Measurements from ENCODE around the gene RAB10. TPM values are rescaled to one million over a fixed set of nuclear protein-coding genes. Genes with fewer than 3 reads are reported as not detected.

Gene RAB10
- total RNA-seq, 1 experiment from 2014 or later, result 130 TPM

GRCh38 chr2:26067186-26067974 lies 33.5 kb downstream of the RAB10 start:
- H2BK120ac ChIP-seq (ENCODE audit: low read depth, low read length, poor library complexity, severe bottlenecking), result no peak overlapping the region
- no peaks in the 10 kb centered on the region for H3K9me3 ChIP-seq (ENCODE audit: control insufficient read depth, low read depth, low read length)
- Mint-ChIP-seq H3K27ac (peak overlapping the region in 2 of 3 experiments; percentile 72 to 97; a peak in 4 of 7 replicates), H3K36me3 (ENCODE audit: insufficient read depth in 1 of 3, low read depth in 3 of 3) (peaks cover 0 to 17% (median 16%) of the 10 kb centered on the region in 3 experiments; a peak in 6 of 7 replicates), H3K4me3 (no peak overlapping the region), H3K27me3 (ENCODE audit: low read depth) (no peaks in the 10 kb centered on the region), H3K9me3 (no peaks in the 10 kb centered on the region), H3K4me1 (peaks cover 39 to 43% of the 10 kb centered on the region in 2 experiments)
- H2AFZ ChIP-seq (ENCODE audit: low read length), result no peak overlapping the region
- no peaks in the 10 kb centered on the region for H3K27me3 ChIP-seq (ENCODE audit: insufficient read depth, low read length)
- H4K5ac ChIP-seq (ENCODE audit: insufficient read length, low read depth, low read length), result no peak overlapping the region
- no peak overlapping the region for H3K4ac ChIP-seq (ENCODE audit: low read depth, low read length)
- no peaks in the 10 kb centered on the region for H4K20me1 ChIP-seq (ENCODE audit: control insufficient read depth, insufficient read depth, insufficient read length)
- no CpG with 5 or more reads among the region's 1 CpG for WGBS (ENCODE audit: extremely low coverage, insufficient read length, low lambda C conversion rate)
- no peak overlapping the region for H3K18ac ChIP-seq (ENCODE audit: insufficient read length, low read depth, low read length)
- H3K56ac ChIP-seq (ENCODE audit: insufficient read length, low read depth, low read length), result no peak overlapping the region
- H3K14ac ChIP-seq (ENCODE audit: insufficient read depth, low read length), result no peak overlapping the region
- no peak overlapping the region for H4K8ac ChIP-seq (replicated peaks; ENCODE audit: insufficient read length, low read depth, low read length)
- H2AK5ac ChIP-seq (ENCODE audit: insufficient read length, low read length), result no peak overlapping the region
- no peak overlapping the region for H3T11ph ChIP-seq (ENCODE audit: low read length)
- H3K27ac ChIP-seq (ENCODE audit: insufficient read length, low read depth, low read length), result no peak overlapping the region
- no peak overlapping the region for H3K23ac ChIP-seq (ENCODE audit: insufficient read length, low read depth, low read length)
- H4K91ac ChIP-seq (ENCODE audit: insufficient read length, low read depth, low read length), result no peak overlapping the region
- peaks cover 15% of the 10 kb centered on the region; the same call in 1 of the 2 replicates for H3K79me2 ChIP-seq (ENCODE audit: insufficient read depth, low read length)
- no peak overlapping the region for H2BK20ac ChIP-seq (ENCODE audit: low read depth, low read length, poor library complexity, severe bottlenecking)
- H2BK15ac ChIP-seq (ENCODE audit: low read depth, low read length), result no peak overlapping the region
- no peak overlapping the region for H2BK5ac ChIP-seq (ENCODE audit: insufficient read length, low read length)
- TF ChIP-seq CTCF (conservative IDR thresholded peaks at IDR 0.05), result no peak
- H3K4me2 ChIP-seq (ENCODE audit: insufficient read depth, insufficient read length, low read length), result no peak overlapping the region
- H3K23me2 ChIP-seq (ENCODE audit: insufficient read length, low read depth, low read length, poor library complexity, severe bottlenecking), result no peaks in the 10 kb centered on the region
- peaks cover 2% of the 10 kb centered on the region; the same call in 1 of the 2 replicates for H3K4me1 ChIP-seq (ENCODE audit: insufficient read depth, low read length)
- no peak overlapping the region for H2BK12ac ChIP-seq (ENCODE audit: insufficient read length, low read depth, low read length)
- H3K9ac ChIP-seq (ENCODE audit: extremely low read depth, insufficient read length, low read length), result no peak overlapping the region
- DNase-seq, result no peak
- peaks cover 14% of the 10 kb centered on the region for H3K79me1 ChIP-seq (ENCODE audit: insufficient read depth, low read depth, low read length, poor library complexity, severe bottlenecking)

Measured in H9 (cell line).